AG04449 (cell line): ENCODE results near the gene PPP1R8.
"Not testable (repeated sequence)": the region's sequence is repeated elsewhere in the genome, so short reads cannot be mapped to it uniquely, and the experiment has no call there.

Experiments used
- CTCF ChIA-PET: fragments of 350-600 bp; formaldehyde crosslinking; extraction: SDS; loops from one replicate; lab custom pipeline; 2021; ENCODE audit warnings: antibody characterized with exemption; lab: Yijun Ruan, JAX
- POLR2A ChIA-PET: fragments of 400-600, 350-600 bp; formaldehyde crosslinking; extraction: SDS; loops from one replicate; lab custom pipeline; 2020; ENCODE audit warnings: antibody characterized with exemption, inconsistent platforms; lab: Yijun Ruan, JAX
- DNase-seq: peaks from one replicate; pipeline ENCODE4 v3.0.0-alpha.2; 2010; ENCODE audit warnings: low read depth, low spot score
- H3K4me3 ChIP-seq: 2 replicates; pipeline ENCODE4 v1.5.1; 2011; ENCODE audit warnings: low read depth, mild to moderate bottlenecking, control low read depth, low read length
- CTCF ChIP-seq: IDR thresholded peaks from one replicate; pipeline ENCODE4 v1.5.1; 2011; ENCODE audit warnings: mild to moderate bottlenecking, moderate library complexity, low read length, control low read depth, inconsistent platforms; ENCODE audit not compliant: insufficient read depth; ENCODE audit errors: missing control alignments

The PPP1R8 gene

GRCh38 chr1:27868932-27869718 is 38.5 kb downstream of the PPP1R8 start:
- POLR2A ChIA-PET = no interaction called here

GRCh38 chr1:27869719-27870085 is 39.1 kb downstream of the PPP1R8 start:
- ChIA-PET CTCF (interaction anchor here (1.1 to 1.8 kb wide), 2 partner anchors 11 to 106 kb away, joined by 3 to 5 read pairs; no protein-coding TSS in a partner anchor), POLR2A (no interaction called here)
- no peak for DNase-seq
- TF ChIP-seq CTCF = no peak
- no peak overlapping the region for H3K4me3 ChIP-seq

More at GRCh38 chr1:27868932-27869718, 38.5 kb downstream of the PPP1R8 start:
- no peak for DNase-seq
- CTCF ChIA-PET = interaction anchor here (1.1 to 1.3 kb wide), 2 partner anchors 102 to 106 kb away, joined by 3 read pairs; no protein-coding TSS in a partner anchor
- H3K4me3 ChIP-seq = no peak overlapping the region
- no peak for TF ChIP-seq CTCF

GRCh38 chr1:27871076-27871475 is 40.5 kb downstream of the PPP1R8 start:
- POLR2A ChIA-PET, DNase-seq, H3K4me3 ChIP-seq: not testable (repeated sequence)
- CTCF ChIA-PET = interaction anchor here (1.8 kb wide), 1 partner anchor 13 kb away, joined by 5 read pairs; no protein-coding TSS in a partner anchor

- TF ChIP-seq CTCF = no peak
- ChIA-PET POLR2A (no interaction called here), CTCF (no interaction called here)
- peak within 1 kb of the TSS; percentile 68 for H3K4me3 ChIP-seq
- DNase-seq = no peak
These were observed 41.6 kb downstream of the PPP1R8 start, which contains the start of gene THEMIS2 for GRCh38 chr1:27872059-27872801. THEMIS2 (plus strand) TSS chr1:27872544; CDS start chr1:27872572, 28 bp downstream.

- POLR2A ChIA-PET = interaction anchor here (0.6 kb wide), 1 partner anchor 78 kb away, joined by 3 read pairs; no protein-coding TSS in a partner anchor
- no peak for DNase-seq
- TF ChIP-seq CTCF = no peak
These were observed 42.4 kb downstream of the PPP1R8 start for GRCh38 chr1:27872802-27873551.

GRCh38 chr1:27873671-27874384 is 43.2 kb downstream of the PPP1R8 start:
- TF ChIP-seq CTCF = no peak
- ChIA-PET CTCF (interaction anchor here (1.0 kb wide), 1 partner anchor 107 kb away, joined by 3 read pairs; no protein-coding TSS in a partner anchor), POLR2A (no interaction called here)
- DNase-seq = no peak
- no peak overlapping the region for H3K4me3 ChIP-seq

More at GRCh38 chr1:27872802-27873551, 42.4 kb downstream of the PPP1R8 start:
- CTCF ChIA-PET = no interaction called here
- peak overlapping the region; percentile 68 for H3K4me3 ChIP-seq
